ENCODE results near the gene ST6GALNAC6.

DNA sequence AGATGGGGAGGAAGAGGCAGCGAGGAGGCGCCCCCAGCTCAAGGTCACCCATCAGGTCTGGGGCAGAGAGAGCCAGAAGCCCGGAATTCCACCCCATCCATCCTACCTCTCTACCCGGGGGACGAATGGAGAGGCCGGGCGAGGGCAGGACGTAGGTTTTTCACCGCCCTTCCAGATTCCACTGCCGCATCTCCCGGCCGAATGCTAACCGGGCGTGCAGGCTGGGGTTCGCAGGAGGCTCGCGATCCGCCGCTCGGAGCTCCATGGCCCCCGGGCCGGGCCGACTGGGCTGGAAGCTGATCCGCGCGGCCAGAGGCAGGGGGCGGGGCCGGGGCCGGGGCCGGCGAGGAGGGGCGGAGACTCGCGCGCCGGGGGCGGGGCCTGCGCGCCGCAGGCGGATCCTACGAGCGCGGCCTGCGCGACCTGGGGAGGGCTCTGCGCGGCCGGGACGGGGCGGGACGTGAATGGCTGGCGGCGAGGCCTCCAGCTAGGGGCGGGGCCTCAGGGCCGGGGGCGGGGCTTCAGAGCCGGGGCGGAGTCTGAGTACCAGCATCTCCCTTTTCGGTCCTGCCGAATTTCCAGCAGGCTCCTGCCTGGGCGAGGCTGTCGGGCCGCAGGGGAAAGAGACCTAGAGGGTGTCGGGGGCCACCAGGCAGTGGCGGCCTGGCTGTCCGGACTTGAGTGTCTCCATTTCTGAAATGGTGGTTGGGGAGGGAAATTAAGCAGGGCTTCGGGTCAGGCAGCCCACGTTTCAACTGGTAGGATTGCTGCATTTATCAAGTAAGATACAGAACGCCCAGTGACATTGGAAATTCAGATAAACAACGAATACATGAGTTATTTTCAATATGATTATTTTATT is 17.5 kb upstream of the ST6GALNAC6 start, which contains the start of gene ST6GALNAC4:
- TF ChIP-seq, protein P1, sequence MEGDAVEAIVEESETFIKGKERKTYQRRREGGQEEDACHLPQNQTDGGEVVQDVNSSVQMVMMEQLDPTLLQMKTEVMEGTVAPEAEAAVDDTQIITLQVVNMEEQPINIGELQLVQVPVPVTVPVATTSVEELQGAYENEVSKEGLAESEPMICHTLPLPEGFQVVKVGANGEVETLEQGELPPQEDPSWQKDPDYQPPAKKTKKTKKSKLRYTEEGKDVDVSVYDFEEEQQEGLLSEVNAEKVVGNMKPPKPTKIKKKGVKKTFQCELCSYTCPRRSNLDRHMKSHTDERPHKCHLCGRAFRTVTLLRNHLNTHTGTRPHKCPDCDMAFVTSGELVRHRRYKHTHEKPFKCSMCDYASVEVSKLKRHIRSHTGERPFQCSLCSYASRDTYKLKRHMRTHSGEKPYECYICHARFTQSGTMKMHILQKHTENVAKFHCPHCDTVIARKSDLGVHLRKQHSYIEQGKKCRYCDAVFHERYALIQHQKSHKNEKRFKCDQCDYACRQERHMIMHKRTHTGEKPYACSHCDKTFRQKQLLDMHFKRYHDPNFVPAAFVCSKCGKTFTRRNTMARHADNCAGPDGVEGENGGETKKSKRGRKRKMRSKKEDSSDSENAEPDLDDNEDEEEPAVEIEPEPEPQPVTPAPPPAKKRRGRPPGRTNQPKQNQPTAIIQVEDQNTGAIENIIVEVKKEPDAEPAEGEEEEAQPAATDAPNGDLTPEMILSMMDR (IDR thresholded peaks at IDR 0.05) = no peak
- peak in 1 of 2 donors; percentile 45 for TF ChIP-seq POLR2A (IDR thresholded peaks at IDR 0.05)

Measured in heart left ventricle (tissue), 13 donors.